SK-N-SH (cell line): ENCODE measurements around the gene P2RY8. TPM values are rescaled to one million over a fixed set of nuclear protein-coding genes. Genes with fewer than 3 reads are reported as not detected.
"Not testable (repeated sequence)": the region's sequence is repeated elsewhere in the genome, so short reads cannot be mapped to it uniquely, and the experiment has no call there.

Source experiments
- CTCF ChIA-PET: fragments of 300-600, 350-600 bp; formaldehyde crosslinking; extraction: SDS; loops from one replicate; lab custom pipeline; 2021; lab: Yijun Ruan, JAX
- POLR2A ChIA-PET: fragments of 350-600 bp; sonication (Branson Sonifier 250); formaldehyde crosslinking; extraction: SDS; loops from one replicate; lab custom pipeline; 2020; ENCODE audit warnings: antibody characterized with exemption, inconsistent platforms; lab: Yijun Ruan, JAX
- DNase-seq: peaks from one replicate; pipeline ENCODE4 v3.0.0; 2012
- H2AFZ ChIP-seq: fragments of 200-600 bp; sonication (generic); 2 replicates; pipeline ENCODE4 v1.8.1; 2016; ENCODE audit warnings: antibody characterized with exemption, mild to moderate bottlenecking, low read depth
- H3F3A ChIP-seq: fragments of 200-600 bp; sonication (generic); replicated peaks from 2 replicates; pipeline ENCODE3; 2016; ENCODE audit warnings: antibody characterized with exemption, mild to moderate bottlenecking; ENCODE audit not compliant: insufficient read depth
- H3K27ac ChIP-seq, 2 experiments: fragments of 200-500 bp in 1 of 2; fragments of 200-600 bp in 1 of 2; sonication (Bioruptor generic) in 1 of 2; sonication (generic), shearing (Covaris generic) in 1 of 2; 2 replicates each; pipeline versions ENCODE4 v1.5.1 to v1.6.1; 2014 to 2016; ENCODE audit warnings: low read depth in 2 of 2, inconsistent platforms in 1 of 2, low read length in 1 of 2, mild to moderate bottlenecking in 1 of 2, mixed read lengths in 1 of 2
- H3K27me3 ChIP-seq: fragments of 200-600 bp; sonication (generic), shearing (Covaris generic); 2 replicates; pipeline ENCODE4 v1.6.1; 2016; ENCODE audit warnings: mixed run types; ENCODE audit not compliant: insufficient read depth
- H3K36me3 ChIP-seq, 2 experiments: fragments of 200-500 bp in 1 of 2; fragments of 200-600 bp in 1 of 2; sonication (Bioruptor generic) in 1 of 2; sonication (generic) in 1 of 2; replicated peaks in 1 of 2; 2 replicates each; pipeline versions ENCODE3 to v1.5.1; 2014 to 2016; ENCODE audit warnings: low read length in 1 of 2, mild to moderate bottlenecking in 1 of 2; ENCODE audit not compliant: insufficient read depth in 2 of 2, control insufficient read depth in 1 of 2
- H3K4me1 ChIP-seq, 2 experiments: fragments of 200-500 bp in 1 of 2; fragments of 200-600 bp in 1 of 2; sonication (Bioruptor generic) in 1 of 2; sonication (generic), shearing (Covaris generic) in 1 of 2; 2 replicates each; pipeline versions ENCODE4 v1.5.1 to v1.6.1; 2014 to 2016; ENCODE audit warnings: low read depth in 1 of 2, low read length in 1 of 2, mixed run types in 1 of 2; ENCODE audit not compliant: insufficient read depth in 2 of 2, control insufficient read depth in 1 of 2
- H3K4me2 ChIP-seq: fragments of 200-600 bp; sonication (generic), shearing (Covaris generic); 2 replicates; pipeline ENCODE4 v1.6.1; 2017; ENCODE audit warnings: mixed run types
- H3K4me3 ChIP-seq, 2 experiments: fragments of 200-500 bp in 1 of 2; fragments of 200-600 bp in 1 of 2; sonication (Bioruptor generic) in 1 of 2; sonication (generic), shearing (Covaris generic) in 1 of 2; 2 replicates each; pipeline versions ENCODE4 v1.5.1 to v1.8.1; 2014 to 2016; ENCODE audit warnings: low read depth in 2 of 2, inconsistent platforms in 1 of 2, low read length in 1 of 2, mild to moderate bottlenecking in 1 of 2, mixed read lengths in 1 of 2, moderate library complexity in 1 of 2
- H3K79me2 ChIP-seq: fragments of 200-600 bp; sonication (generic); 2 replicates; pipeline ENCODE4 v1.8.1; 2017; ENCODE audit warnings: mild to moderate bottlenecking; ENCODE audit not compliant: insufficient read depth
- H3K9ac ChIP-seq: fragments of 200-600 bp; sonication (generic); 2 replicates; pipeline ENCODE4 v1.6.1; 2017; ENCODE audit warnings: mixed run types
- H3K9me2 ChIP-seq: fragments of 200-600 bp; sonication (generic); 2 replicates; pipeline ENCODE4 v1.6.1; 2017; ENCODE audit warnings: mixed run types
- H3K9me3 ChIP-seq: fragments of 200-600 bp; sonication (generic); 2 replicates; pipeline ENCODE4 v1.6.1; 2017; ENCODE audit warnings: mixed run types, mild to moderate bottlenecking, moderate library complexity
- H4K20me1 ChIP-seq: fragments of 200-600 bp; sonication (generic); 2 replicates; pipeline ENCODE4 v1.6.1; 2017; ENCODE audit warnings: mild to moderate bottlenecking, mixed run types; ENCODE audit not compliant: insufficient read depth
- CTCF ChIP-seq: fragments of 200-600 bp; sonication (generic); IDR thresholded peaks from 2 replicates; pipeline ENCODE4 v1.6.1; 2017; ENCODE audit warnings: antibody characterized with exemption, mild to moderate bottlenecking, moderate library complexity
- EP300 ChIP-seq, 2 experiments: IDR thresholded peaks; 2 replicates each; pipeline versions ENCODE4 v1.4.0 to v1.6.1; 2012; ENCODE audit warnings: borderline replicate concordance in 1 of 2, low read depth in 1 of 2, low read length in 1 of 2
- FOXJ3 ChIP-seq: sonication (generic); formaldehyde crosslinking; IDR thresholded peaks from 2 replicates; pipeline ENCODE4 v1.5.1; 2020; ENCODE audit warnings: mild to moderate bottlenecking, missing genetic modification reagents
- FOXM1 ChIP-seq: IDR thresholded peaks from 2 replicates; pipeline ENCODE4 v1.4.0; 2012; ENCODE audit warnings: low read depth, mild to moderate bottlenecking
- GABPA ChIP-seq: IDR thresholded peaks from 2 replicates; pipeline ENCODE4 v1.4.0; 2012; ENCODE audit warnings: low read depth, mild to moderate bottlenecking
- GATA2 ChIP-seq: sonication (generic); formaldehyde crosslinking; IDR thresholded peaks from 2 replicates; pipeline ENCODE4 v1.5.0; 2020; ENCODE audit warnings: mild to moderate bottlenecking, missing genetic modification reagents
- MEF2A ChIP-seq: IDR thresholded peaks from 2 replicates; pipeline ENCODE4 v1.4.0; 2012; ENCODE audit warnings: low read depth, borderline replicate concordance
- MXI1 ChIP-seq: IDR thresholded peaks from 2 replicates; pipeline ENCODE4 v1.6.1; 2012; ENCODE audit warnings: mild to moderate bottlenecking, low read depth, low read length, improper control_type of control experiment
- NFIC ChIP-seq: IDR thresholded peaks from 2 replicates; pipeline ENCODE4 v1.4.0; 2012; ENCODE audit warnings: borderline replicate concordance
- POLR2AphosphoS5 ChIP-seq: IDR thresholded peaks from 2 replicates; pipeline ENCODE4 v1.6.1; 2012; ENCODE audit warnings: low read depth, low read length
- RAD21 ChIP-seq: IDR thresholded peaks from 2 replicates; pipeline ENCODE4 v1.6.1; 2012; ENCODE audit warnings: mild to moderate bottlenecking, low read length
- RCOR1 ChIP-seq: fragments of 150-350 bp; IDR thresholded peaks from 2 replicates; pipeline ENCODE4 v1.6.1; 2017; ENCODE audit warnings: antibody characterized with exemption, low read length
- RXRA ChIP-seq: IDR thresholded peaks from 2 replicates; pipeline ENCODE4 v1.4.0; 2012; ENCODE audit warnings: low read depth, mild to moderate bottlenecking, borderline replicate concordance
- TAF1 ChIP-seq: IDR thresholded peaks from 2 replicates; pipeline ENCODE4 v1.6.1; 2012; ENCODE audit warnings: low read depth, mild to moderate bottlenecking, low read length, moderate library complexity, borderline replicate concordance
- TCF12 ChIP-seq: IDR thresholded peaks from 2 replicates; pipeline ENCODE4 v1.4.0; 2012
- YY1 ChIP-seq: IDR thresholded peaks from 2 replicates; pipeline ENCODE4 v1.4.0; 2012; ENCODE audit warnings: low read depth, mild to moderate bottlenecking
- ZBTB33 ChIP-seq: IDR thresholded peaks from 2 replicates; pipeline ENCODE4 v1.4.0; 2012; ENCODE audit warnings: low read depth, borderline replicate concordance
- WGBS: methylation state at CpG from one replicate; pipeline ENCODE4 v1.1.6; 2017; ENCODE audit warnings: low lambda C conversion rate; 5-methylcytosine and 5-hydroxymethylcytosine counted together
- polyA plus RNA-seq, 3 experiments: library from polyadenylated mRNA; depleted of rRNA; stranded (reverse); fragments of >200 nt; gene quantifications; 2 replicates each; pipeline ENCODE4 v1.2.3, GENCODE V29; 2012
- TF ChIP-seq, protein P1 (sequence below): IDR thresholded peaks from 2 replicates; pipeline ENCODE4 v1.4.0; 2012; ENCODE audit warnings: low read depth, borderline replicate concordance

Gene P2RY8
- polyA plus RNA-seq, 1 of the 3 experiments (the other 2 are of a cell fraction) = 0.08 TPM

DNA sequence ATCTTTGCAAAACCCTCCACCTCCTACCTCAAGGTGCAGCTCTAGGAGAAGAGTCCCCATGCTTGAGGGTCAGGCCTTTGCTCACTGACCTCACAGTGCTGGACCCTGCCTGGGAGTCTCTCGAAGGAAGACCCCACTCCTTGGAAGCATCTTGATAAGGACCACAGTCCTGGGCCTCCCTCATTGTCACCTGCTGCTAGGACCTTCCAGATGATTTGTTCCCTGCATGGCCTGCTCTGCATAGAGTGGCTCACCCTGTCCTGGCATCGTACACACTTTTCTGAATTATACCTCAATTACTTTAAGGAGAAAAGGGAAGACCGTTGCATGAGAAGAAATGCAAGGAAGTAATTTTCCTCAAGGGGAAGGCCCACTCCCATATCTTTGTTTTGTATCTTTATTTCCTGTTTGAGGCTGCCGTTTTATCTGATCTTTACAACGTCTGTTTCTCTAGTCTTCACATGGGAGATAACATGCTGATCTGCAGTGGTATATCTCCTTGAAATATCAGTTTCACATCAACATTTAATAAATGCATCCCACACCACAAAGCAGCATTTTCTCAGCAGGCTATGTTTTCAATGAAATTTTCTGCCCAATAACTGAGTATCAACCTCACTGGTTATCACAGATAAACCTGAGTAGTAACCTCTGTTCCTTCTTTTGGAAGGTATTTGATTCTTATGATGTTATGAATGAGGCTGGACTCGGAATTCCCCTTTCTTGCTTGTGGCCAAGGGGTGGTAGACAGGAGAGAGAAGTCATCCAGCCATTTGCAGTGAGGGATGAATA, 39.4 kb upstream of the P2RY8 start:
- H3K4me3 ChIP-seq = no peak overlapping the region
- no peak for DNase-seq
- CTCF ChIA-PET = no interaction called here
- H3K36me3 ChIP-seq = no peaks in the 10 kb centered on the region
- H3F3A ChIP-seq = peaks cover 11% of the 10 kb centered on the region
- H3K27me3 ChIP-seq = peaks cover 15% of the 10 kb centered on the region
- no peaks in the 10 kb centered on the region for H3K4me1 ChIP-seq
- no peaks in the 10 kb centered on the region for H4K20me1 ChIP-seq
- no peak overlapping the region for H2AFZ ChIP-seq
- H3K9ac ChIP-seq = no peak overlapping the region
- no peak overlapping the region for H3K27ac ChIP-seq
- no peak overlapping the region for H3K4me2 ChIP-seq
- TF ChIP-seq GATA2 (CRISPR knock-in tag) = no peak
- TF ChIP-seq MXI1 = no peak
- TF ChIP-seq RCOR1 = no peak
- no peak for TF ChIP-seq RAD21
- TF ChIP-seq NFIC = no peak
- TF ChIP-seq MEF2A = no peak
- no peak for TF ChIP-seq CTCF
- TF ChIP-seq FOXM1 = no peak
- TF ChIP-seq RXRA = no peak
- TF ChIP-seq, protein P1, sequence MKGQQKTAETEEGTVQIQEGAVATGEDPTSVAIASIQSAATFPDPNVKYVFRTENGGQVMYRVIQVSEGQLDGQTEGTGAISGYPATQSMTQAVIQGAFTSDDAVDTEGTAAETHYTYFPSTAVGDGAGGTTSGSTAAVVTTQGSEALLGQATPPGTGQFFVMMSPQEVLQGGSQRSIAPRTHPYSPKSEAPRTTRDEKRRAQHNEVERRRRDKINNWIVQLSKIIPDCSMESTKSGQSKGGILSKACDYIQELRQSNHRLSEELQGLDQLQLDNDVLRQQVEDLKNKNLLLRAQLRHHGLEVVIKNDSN = no peak
- TF ChIP-seq YY1 = no peak
- TF ChIP-seq TAF1 = no peak
- no peak for TF ChIP-seq FOXJ3 (CRISPR knock-in tag)
- TF ChIP-seq TCF12 = no peak
- no peak for TF ChIP-seq GABPA
- no peak for TF ChIP-seq ZBTB33
- TF ChIP-seq EP300 (IDR thresholded peaks at IDR 0.05; ENCODE audit: borderline replicate concordance in 1 of 2, low read depth in 1 of 2, low read length in 1 of 2) = no peak
- no peak for TF ChIP-seq POLR2AphosphoS5
- TF ChIP-seq, all 33 proteins: peak for 0
- POLR2A ChIA-PET = no interaction called here
- Histone ChIP-seq H3K9me3 (no peaks in the 10 kb centered on the region), H3K79me2 (no peaks in the 10 kb centered on the region), H3K9me2 (no peaks in the 10 kb centered on the region)
- WGBS = 2% methylated on average over 6 of the region's 6 CpGs

- H3K27me3 ChIP-seq = peaks cover 15% of the 10 kb centered on the region
- H3K9me3 ChIP-seq, H3K4me3 ChIP-seq, H3K79me2 ChIP-seq, H3K27ac ChIP-seq, H3K4me1 ChIP-seq, DNase-seq, H3F3A ChIP-seq, H3K9ac ChIP-seq, H3K9me2 ChIP-seq, H3K36me3 ChIP-seq, H3K4me2 ChIP-seq, H2AFZ ChIP-seq, POLR2A ChIA-PET, CTCF ChIA-PET, H4K20me1 ChIP-seq: not testable (repeated sequence)
- WGBS = 46% methylated on average over 19 of the region's 19 CpGs
Measured at GRCh38 chrX:1574181-1574580, 37.2 kb upstream of the P2RY8 start.
